Epithelial cell of proximal tubule (primary cell): ENCODE data around the gene PCYT2. TPM values are rescaled to one million over a fixed set of nuclear protein-coding genes. Genes with fewer than 3 reads are reported as not detected.

Source experiments
- DNase-seq: peaks from one replicate; pipeline ENCODE4 v3.0.0-alpha.2; 2011; ENCODE audit warnings: low read depth
- H3K4me3 ChIP-seq: 2 replicates; pipeline ENCODE4 v1.5.1; 2011; ENCODE audit warnings: low read depth, mild to moderate bottlenecking, low read length
- total RNA-seq: library from RNA; depleted of rRNA; stranded (reverse); fragments of >200 nt; gene quantifications from 2 replicates; pipeline ENCODE4 v1.2.3, GENCODE V29; 2015
- TF ChIP-seq, protein P1 (sequence below): conservative IDR thresholded peaks from 2 replicates; pipeline ENCODE4 v1.5.1; 2012; ENCODE audit warnings: low read depth, mild to moderate bottlenecking, low read length

The PCYT2 gene
- total RNA-seq, 1 donor from 2014 or later = 24.3 TPM

DNA sequence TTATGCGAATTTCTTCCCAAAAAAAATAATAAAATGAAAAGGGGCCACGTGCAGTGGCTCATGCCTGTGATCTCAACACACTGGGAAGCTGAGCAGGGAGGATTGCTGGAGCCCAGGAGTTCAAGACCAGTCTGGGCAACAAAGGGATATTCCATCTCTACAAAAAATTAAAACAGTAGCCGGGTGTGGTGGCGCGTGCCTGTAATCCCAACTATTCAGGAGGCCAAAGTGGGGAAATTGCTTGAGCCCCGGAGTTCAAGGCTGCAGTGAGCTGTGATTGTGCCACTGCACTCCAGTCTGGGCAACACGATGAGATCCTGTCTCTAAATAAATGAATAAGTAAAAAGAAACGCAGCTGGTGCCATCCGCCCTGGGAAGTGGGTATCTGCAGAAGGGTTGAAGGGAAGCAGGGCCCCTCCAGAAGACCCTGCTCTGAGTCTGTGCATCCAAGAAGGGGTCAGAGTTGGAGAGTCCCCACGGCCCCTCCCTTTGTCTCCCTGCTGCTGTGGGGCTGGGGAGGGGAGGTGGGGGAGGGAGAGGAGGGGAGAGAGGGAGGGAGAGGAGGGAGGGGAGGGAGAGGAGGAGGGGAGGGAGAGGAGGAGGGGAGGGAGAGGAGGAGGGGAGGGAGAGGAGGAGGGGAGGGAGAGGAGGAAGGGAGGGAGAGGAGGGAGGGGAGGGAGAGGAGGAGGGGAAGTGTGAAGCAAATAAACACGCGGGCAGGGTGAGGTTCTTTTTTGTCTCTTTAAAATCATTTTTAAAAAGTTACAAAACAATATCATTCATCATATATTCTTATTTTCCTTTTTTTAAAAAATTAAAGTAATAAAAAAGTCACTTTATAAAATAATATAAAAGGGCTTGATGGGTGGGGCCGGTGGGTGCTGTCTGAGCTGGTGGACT lies 40.8 kb upstream of the PCYT2 start:
- H3K4me3 ChIP-seq = no peak overlapping the region
- no peak for DNase-seq
- TF ChIP-seq, protein P1, sequence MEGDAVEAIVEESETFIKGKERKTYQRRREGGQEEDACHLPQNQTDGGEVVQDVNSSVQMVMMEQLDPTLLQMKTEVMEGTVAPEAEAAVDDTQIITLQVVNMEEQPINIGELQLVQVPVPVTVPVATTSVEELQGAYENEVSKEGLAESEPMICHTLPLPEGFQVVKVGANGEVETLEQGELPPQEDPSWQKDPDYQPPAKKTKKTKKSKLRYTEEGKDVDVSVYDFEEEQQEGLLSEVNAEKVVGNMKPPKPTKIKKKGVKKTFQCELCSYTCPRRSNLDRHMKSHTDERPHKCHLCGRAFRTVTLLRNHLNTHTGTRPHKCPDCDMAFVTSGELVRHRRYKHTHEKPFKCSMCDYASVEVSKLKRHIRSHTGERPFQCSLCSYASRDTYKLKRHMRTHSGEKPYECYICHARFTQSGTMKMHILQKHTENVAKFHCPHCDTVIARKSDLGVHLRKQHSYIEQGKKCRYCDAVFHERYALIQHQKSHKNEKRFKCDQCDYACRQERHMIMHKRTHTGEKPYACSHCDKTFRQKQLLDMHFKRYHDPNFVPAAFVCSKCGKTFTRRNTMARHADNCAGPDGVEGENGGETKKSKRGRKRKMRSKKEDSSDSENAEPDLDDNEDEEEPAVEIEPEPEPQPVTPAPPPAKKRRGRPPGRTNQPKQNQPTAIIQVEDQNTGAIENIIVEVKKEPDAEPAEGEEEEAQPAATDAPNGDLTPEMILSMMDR = no peak

DNA sequence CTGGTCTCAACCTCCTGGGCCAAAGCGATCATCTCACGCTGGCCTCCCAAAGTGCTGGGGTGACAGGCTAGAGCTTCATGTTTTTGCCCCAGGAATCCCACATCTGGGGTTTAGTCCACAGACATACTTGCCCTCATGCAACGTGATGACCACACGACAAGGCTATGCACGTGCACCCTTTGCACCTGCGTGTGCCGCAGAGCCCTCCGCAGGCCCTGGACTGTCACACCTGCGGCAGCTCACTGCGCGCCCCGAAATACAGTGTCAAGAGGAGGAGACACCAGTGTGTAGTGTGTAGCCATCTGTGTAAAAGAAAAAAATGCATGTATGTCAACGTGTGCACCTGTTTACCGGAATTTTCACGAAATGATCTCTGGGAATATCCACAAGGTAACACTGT lies 39.3 kb upstream of the PCYT2 start:
- TF ChIP-seq, protein P1 = no peak
- DNase-seq = no peak
- no peak overlapping the region for H3K4me3 ChIP-seq

- H3K4me3 ChIP-seq = no peak overlapping the region
- no peak for DNase-seq
- TF ChIP-seq, protein P1 = no peak
These were observed 37.6 kb upstream of the PCYT2 start for GRCh38 chr17:81948635-81949378.

GRCh38 chr17:81947189-81947588 lies 36.0 kb upstream of the PCYT2 start, which contains the start of gene MYADML2:
Gene MYADML2 (minus strand): TSS chr17:81947233. CDS start chr17:81941741, 5,492 bp downstream.
- DNase-seq = no peak
- H3K4me3 ChIP-seq = no peak within 1 kb of the TSS
- TF ChIP-seq, protein P1 = no peak

DNA sequence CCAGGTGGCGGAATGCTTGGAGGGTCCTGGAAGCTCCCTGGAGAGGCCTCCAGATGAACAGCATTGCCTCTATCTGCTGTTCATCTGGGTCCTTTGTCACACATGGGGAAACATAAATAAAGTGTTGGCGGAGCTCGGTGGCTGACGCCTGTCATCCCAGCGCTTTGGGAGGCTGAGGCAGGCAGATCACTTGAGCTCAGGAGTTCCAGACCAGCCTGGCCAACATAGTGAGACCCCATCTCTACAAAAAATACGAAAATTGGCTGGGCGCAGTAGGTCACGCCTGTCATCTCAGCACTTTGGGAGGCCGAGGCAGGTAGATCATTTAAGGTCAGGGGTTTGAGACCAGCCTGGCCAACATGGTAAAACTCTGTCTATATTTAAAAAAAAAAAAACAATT lies 33.7 kb upstream of the PCYT2 start:
- H3K4me3 ChIP-seq = no peak overlapping the region
- TF ChIP-seq, protein P1 = no peak
- DNase-seq = no peak

- no peak for DNase-seq
- no peak overlapping the region for H3K4me3 ChIP-seq
- TF ChIP-seq, protein P1 = no peak
These were observed 31.0 kb upstream of the PCYT2 start for GRCh38 chr17:81942167-81942553.
